Measurements from ENCODE around the gene FRY.

DNA sequence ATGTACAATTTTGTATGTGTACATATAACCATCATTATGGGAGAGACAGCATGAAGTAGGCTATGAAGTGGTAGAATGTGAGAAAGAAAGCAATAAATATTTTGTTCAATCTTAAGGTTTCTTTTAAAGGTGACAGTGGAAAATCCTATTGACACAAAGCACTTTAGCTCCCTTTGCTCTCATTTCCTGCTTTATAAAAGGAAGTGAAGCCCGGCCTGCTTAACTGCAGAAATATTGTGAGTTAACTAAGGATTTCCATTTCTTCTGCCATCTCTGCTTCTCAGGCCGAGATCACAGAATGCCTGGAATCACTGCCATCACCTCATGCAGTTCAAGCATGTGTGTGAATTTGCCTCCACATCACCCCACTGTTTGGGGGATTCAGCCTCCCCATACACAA, 83.5 kb downstream of the FRY start:
- no peak for TF ChIP-seq POLR2A (IDR thresholded peaks at IDR 0.05; ENCODE audit: low read depth, low read length)
- TF ChIP-seq POU2F2 (IDR thresholded peaks at IDR 0.05; ENCODE audit: low read depth, low read length), result no peak
- no peak for TF ChIP-seq PAX5 (IDR thresholded peaks at IDR 0.05; ENCODE audit: insufficient read depth, low read length, severe bottlenecking)
- no peak for TF ChIP-seq POLR2AphosphoS5 (IDR thresholded peaks at IDR 0.05; ENCODE audit: low read depth, low read length)

Measured in GM12891 (cell line).